22Rv1 (cell line): ENCODE measurements around the gene MED12L.

Experiments used
- CTCF ChIP-seq: fragments of 450-650 bp; IDR thresholded peaks from 2 replicates; pipeline ENCODE4 v1.5.1; 2017; ENCODE audit warnings: mild to moderate bottlenecking
- ZFX ChIP-seq: fragments of 450-650 bp; IDR thresholded peaks from 2 replicates; pipeline ENCODE4 v1.6.1; 2017; ENCODE audit warnings: antibody characterized with exemption, borderline replicate concordance

- TF ChIP-seq CTCF (no peak), ZFX (no peak)
Observed at GRCh38 chr3:151133917-151134450, 48.5 kb downstream of the MED12L start.
